GM12891 (cell line): ENCODE data around the gene ATF5.

Source experiments
- PAX5 ChIP-seq: IDR thresholded peaks from 2 replicates; pipeline ENCODE4 v1.6.1; 2011; ENCODE audit warnings: low read length, moderate library complexity, mild to moderate bottlenecking; ENCODE audit not compliant: insufficient read depth, severe bottlenecking
- POLR2A ChIP-seq: IDR thresholded peaks from 2 replicates; pipeline ENCODE4 v1.6.1; 2011; ENCODE audit warnings: low read depth, low read length, control low read depth
- POLR2AphosphoS5 ChIP-seq: IDR thresholded peaks from 2 replicates; pipeline ENCODE4 v1.6.1; 2011; ENCODE audit warnings: low read depth, low read length, control low read depth
- POU2F2 ChIP-seq: IDR thresholded peaks from 2 replicates; pipeline ENCODE4 v1.6.1; 2011; ENCODE audit warnings: low read depth, mild to moderate bottlenecking, control low read depth, low read length, moderate library complexity
- TAF1 ChIP-seq: IDR thresholded peaks from 2 replicates; pipeline ENCODE4 v1.6.1; 2011; ENCODE audit warnings: low read depth, low read length, control low read depth

- TF ChIP-seq POLR2AphosphoS5 (no peak), TAF1 (no peak), POLR2A (no peak), POU2F2 (no peak), PAX5 (no peak)
Measured at GRCh38 chr19:49888510-49888824, 40.5 kb upstream of the ATF5 start.
